Gastroesophageal sphincter (tissue), 4 donors: ENCODE data around the gene SPRN. TPM values are rescaled to one million over a fixed set of nuclear protein-coding genes. Genes with fewer than 3 reads are reported as not detected.

Source experiments
- ATAC-seq: fragments of 150-250 bp; one replicate; pipeline ENCODE4 v1.9.1; 2016; ENCODE audit warnings: mild to moderate bottlenecking, moderate library complexity
- H3K27ac ChIP-seq, 4 donors: fragments of 200-600 bp; sonication (generic) in 3 of 4; 1 replicate in 3 of 4; 2 replicates in 1 of 4; pipeline ENCODE4 v1.5.1; 2016 to 2019
- H3K27me3 ChIP-seq: fragments of 200-600 bp; sonication (generic); one replicate; pipeline ENCODE4 v1.5.1; 2019
- H3K36me3 ChIP-seq, 2 donors: fragments of 200-600 bp; sonication (generic); one replicate each; pipeline ENCODE4 v1.5.1; 2019; ENCODE audit warnings: control low read depth in 1 of 2
- H3K4me1 ChIP-seq, 3 donors: fragments of 200-600 bp; sonication (generic); 1 replicate in 2 of 3; 2 replicates in 1 of 3; pipeline ENCODE4 v1.5.1; 2016 to 2019; ENCODE audit warnings: control low read depth in 2 of 3
- H3K4me3 ChIP-seq, 2 donors: fragments of 200-600 bp; sonication (generic); one replicate each; pipeline ENCODE4 v1.5.1; 2019; ENCODE audit warnings: mild to moderate bottlenecking in 1 of 2, moderate library complexity in 1 of 2
- H3K9me3 ChIP-seq, 3 donors: fragments of 200-600 bp; sonication (generic); one replicate each; pipeline ENCODE4 v1.5.1; 2017 to 2019; ENCODE audit warnings: control low read depth in 2 of 3
- CTCF ChIP-seq, 4 experiments: fragments of 200-600 bp in 2 of 4; fragments of 450-650 bp in 2 of 4; sonication (generic) in 1 of 4; IDR thresholded peaks; one replicate each; pipeline ENCODE4 v1.5.1; 2017 to 2019; ENCODE audit warnings: antibody characterized with exemption in 4 of 4, mild to moderate bottlenecking in 2 of 4, moderate library complexity in 2 of 4
- EP300 ChIP-seq: sonication (generic); formaldehyde crosslinking; IDR thresholded peaks from one replicate; pipeline ENCODE4 v1.6.1; 2017; ENCODE audit warnings: antibody characterized with exemption, mild to moderate bottlenecking
- POLR2A ChIP-seq, 2 donors: fragments of 450-650 bp; IDR thresholded peaks; one replicate each; pipeline ENCODE4 v1.6.1; 2017; ENCODE audit warnings: antibody characterized with exemption in 2 of 2, mild to moderate bottlenecking in 2 of 2, moderate library complexity in 1 of 2
- POLR2AphosphoS5 ChIP-seq: sonication (generic); formaldehyde crosslinking; IDR thresholded peaks from one replicate; pipeline ENCODE4 v1.6.1; 2017; ENCODE audit warnings: antibody characterized with exemption
- WGBS, 2 donors: methylation state at CpG; one replicate each; pipeline ENCODE4 v1.1.5; 2018; ENCODE audit warnings: low coverage in 1 of 2; 5-methylcytosine and 5-hydroxymethylcytosine counted together
- total RNA-seq, 4 donors: library from RNA; depleted of rRNA; stranded (reverse); fragments of >200 nt; gene quantifications; one replicate each; pipeline ENCODE4 v1.1.0, GENCODE V29; 2016

SPRN gene
- total RNA-seq, 4 donors from 2014 or later: 0.12 to 0.35 TPM; not detected in 2

DNA sequence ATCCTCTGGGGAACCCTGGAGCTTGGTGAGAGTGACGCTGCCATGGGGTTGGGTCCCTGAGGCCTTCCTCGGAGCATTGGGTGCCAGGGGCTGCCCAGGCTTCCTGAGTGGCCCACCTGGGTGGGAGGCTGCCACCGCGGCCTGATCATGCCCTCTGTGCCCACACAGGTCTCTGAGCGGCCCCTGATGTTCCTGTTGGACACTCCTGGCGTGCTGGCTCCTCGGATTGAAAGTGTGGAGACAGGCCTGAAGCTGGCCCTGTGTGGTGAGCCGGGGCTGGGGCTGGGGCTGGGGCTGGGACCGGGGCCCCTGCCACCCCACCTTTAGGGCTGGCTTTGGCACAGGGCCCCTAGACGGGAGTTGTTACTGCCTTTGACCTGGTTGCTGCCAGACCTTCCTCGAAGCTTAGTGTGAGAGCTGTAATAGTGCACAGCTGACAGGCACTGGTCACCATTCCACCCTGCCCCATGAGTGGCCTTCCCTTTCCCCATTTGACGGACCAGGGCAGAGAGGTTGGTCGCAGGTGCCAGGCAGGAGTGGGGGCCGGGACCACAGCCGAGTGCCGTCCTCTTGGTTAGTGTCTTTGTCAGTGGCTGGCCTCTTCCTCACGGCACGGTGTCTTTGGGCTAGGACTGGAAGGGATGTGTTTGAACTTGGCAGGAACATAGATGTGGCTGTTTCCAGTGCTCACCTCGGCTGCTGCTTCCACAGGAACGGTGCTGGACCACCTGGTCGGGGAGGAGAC is 22.3 kb downstream of the SPRN start:
- TF ChIP-seq POLR2A (IDR thresholded peaks at IDR 0.05) (no peak), CTCF (IDR thresholded peaks at IDR 0.05) (no peak), POLR2AphosphoS5 (no peak), EP300 (no peak)
- WGBS, 2 donors: 92% methylated on average over 2 of the region's 21 CpGs; no CpG with 5 or more reads in 1 of the 2 donors
- H3K27me3 ChIP-seq: no peaks in the 10 kb centered on the region
- H3K9me3 ChIP-seq: no peaks in the 10 kb centered on the region
- no peak overlapping the region for H3K27ac ChIP-seq
- peaks cover 0 to 97% of the 10 kb centered on the region in 2 donors for H3K36me3 ChIP-seq
- ATAC-seq: no peak
- H3K4me3 ChIP-seq: no peak overlapping the region
- H3K4me1 ChIP-seq: no peaks in the 10 kb centered on the region

GRCh38 chr10:133401500-133401899 is 22.9 kb downstream of the SPRN start:
- peaks cover 0 to 97% of the 10 kb centered on the region in 2 donors for H3K36me3 ChIP-seq
- no peak for ATAC-seq
- no peaks in the 10 kb centered on the region for H3K9me3 ChIP-seq
- no peak overlapping the region for H3K4me3 ChIP-seq
- TF ChIP-seq CTCF (IDR thresholded peaks at IDR 0.05) (no peak), EP300 (no peak), POLR2A (IDR thresholded peaks at IDR 0.05) (no peak), POLR2AphosphoS5 (no peak)
- no peaks in the 10 kb centered on the region for H3K27me3 ChIP-seq
- 92 to 98% methylated on average over 6 to 11 of the region's 12 CpGs for WGBS, 2 donors
- no peaks in the 10 kb centered on the region for H3K4me1 ChIP-seq
- H3K27ac ChIP-seq: no peak overlapping the region

- 82 to 84% methylated on average over 4 to 7 of the region's 10 CpGs for WGBS, 2 donors
- ATAC-seq: no peak
Observed at GRCh38 chr10:133400624-133401424, 23.6 kb downstream of the SPRN start.

DNA sequence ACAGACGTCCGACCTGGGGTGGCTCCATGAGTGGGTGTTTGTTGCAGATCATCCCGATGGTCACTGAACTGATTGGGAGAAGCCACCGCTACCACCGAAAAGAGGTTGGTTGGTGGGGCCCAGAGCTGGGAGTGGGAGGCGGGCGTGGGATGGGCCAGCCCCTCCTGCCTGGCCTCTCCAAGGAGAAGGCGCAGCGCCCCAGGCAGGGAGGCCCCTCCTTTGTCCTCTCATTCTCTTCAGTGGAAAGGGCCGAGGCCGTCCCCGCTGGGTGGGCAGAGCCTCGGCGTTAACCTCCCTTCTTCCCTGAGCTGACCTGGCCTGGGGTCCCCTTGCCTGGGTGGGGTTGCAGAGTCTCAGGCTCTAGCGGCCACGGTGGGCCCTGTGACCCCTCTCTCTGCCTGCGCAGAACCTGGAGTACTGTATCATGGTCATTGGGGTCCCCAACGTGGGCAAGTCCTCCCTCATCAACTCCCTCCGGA is 25.3 kb downstream of the SPRN start:
- 80% methylated on average over 3 of the region's 19 CpGs; no CpG with 5 or more reads in 1 of the 2 donors for WGBS, 2 donors
- Histone ChIP-seq H3K4me3 (no peak overlapping the region), H3K9me3 (no peaks in the 10 kb centered on the region), H3K36me3 (peaks cover 0 to 85% of the 10 kb centered on the region in 2 donors), H3K27me3 (no peaks in the 10 kb centered on the region), H3K4me1 (peaks cover 0 to 19% (median 7%) of the 10 kb centered on the region in 3 donors), H3K27ac (no peak overlapping the region)
- ATAC-seq: no peak
- TF ChIP-seq POLR2A (IDR thresholded peaks at IDR 0.05) (no peak), POLR2AphosphoS5 (no peak), EP300 (no peak), CTCF (IDR thresholded peaks at IDR 0.05) (no peak)

More at GRCh38 chr10:133400624-133401424, 23.6 kb downstream of the SPRN start:
- Histone ChIP-seq H3K27me3 (no peaks in the 10 kb centered on the region), H3K4me1 (peaks cover 0 to 5% (median 0%) of the 10 kb centered on the region in 3 donors), H3K4me3 (no peak overlapping the region), H3K36me3 (peaks cover 0 to 97% of the 10 kb centered on the region in 2 donors), H3K27ac (no peak overlapping the region), H3K9me3 (no peaks in the 10 kb centered on the region)
- TF ChIP-seq CTCF (IDR thresholded peaks at IDR 0.05) (no peak), POLR2AphosphoS5 (no peak), POLR2A (IDR thresholded peaks at IDR 0.05) (no peak), EP300 (no peak)
